ENCODE measurements around the gene GTF2F1.
"Not testable (repeated sequence)": the region's sequence is repeated elsewhere in the genome, so short reads cannot be mapped to it uniquely, and the experiment has no call there.

GTF2F1 gene

GRCh38 chr19:6384381-6384780 lies 8.6 kb downstream of the GTF2F1 start:
- DNase-seq = no peak

DNA sequence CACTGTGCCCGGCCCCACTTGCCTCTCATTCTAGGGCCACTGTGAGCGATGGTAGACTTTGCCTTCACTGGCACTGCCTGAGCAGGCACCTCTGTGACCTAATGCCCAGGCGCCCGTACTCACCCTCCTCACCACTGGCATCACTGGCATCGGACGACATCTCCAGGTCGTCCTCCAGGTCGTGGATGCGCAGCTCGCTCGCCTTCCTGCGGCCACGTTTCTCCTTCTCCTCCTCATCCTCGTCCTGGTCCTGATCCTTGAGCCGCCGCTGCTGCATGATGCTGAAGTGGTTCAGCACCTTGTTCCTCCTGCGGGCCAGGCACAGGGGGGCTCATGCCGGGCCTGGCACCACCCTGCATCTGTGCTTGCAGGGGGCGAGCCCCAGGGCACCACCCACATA lies 9.8 kb downstream of the GTF2F1 start:
- no peak for DNase-seq

- DNase-seq = no peak
Observed at GRCh38 chr19:6381030-6381750, 11.8 kb downstream of the GTF2F1 start.

GRCh38 chr19:6379744-6380143 lies 13.2 kb downstream of the GTF2F1 start:
- DNase-seq = no peak

GRCh38 chr19:6378486-6378885 lies 14.5 kb downstream of the GTF2F1 start:
- no peak for DNase-seq

GRCh38 chr19:6378041-6378440 lies 14.9 kb downstream of the GTF2F1 start:
- peak; percentile 81 for DNase-seq

- no peak for DNase-seq
Observed at GRCh38 chr19:6376512-6377190, 16.3 kb downstream of the GTF2F1 start.

- no peak for DNase-seq
Observed at GRCh38 chr19:6375411-6376010, 17.5 kb downstream of the GTF2F1 start, which contains the start of gene PSPN. Gene PSPN, minus strand, starts transcription at chr19:6375933. Its CDS starts 84 bp downstream, at chr19:6375849.

DNA sequence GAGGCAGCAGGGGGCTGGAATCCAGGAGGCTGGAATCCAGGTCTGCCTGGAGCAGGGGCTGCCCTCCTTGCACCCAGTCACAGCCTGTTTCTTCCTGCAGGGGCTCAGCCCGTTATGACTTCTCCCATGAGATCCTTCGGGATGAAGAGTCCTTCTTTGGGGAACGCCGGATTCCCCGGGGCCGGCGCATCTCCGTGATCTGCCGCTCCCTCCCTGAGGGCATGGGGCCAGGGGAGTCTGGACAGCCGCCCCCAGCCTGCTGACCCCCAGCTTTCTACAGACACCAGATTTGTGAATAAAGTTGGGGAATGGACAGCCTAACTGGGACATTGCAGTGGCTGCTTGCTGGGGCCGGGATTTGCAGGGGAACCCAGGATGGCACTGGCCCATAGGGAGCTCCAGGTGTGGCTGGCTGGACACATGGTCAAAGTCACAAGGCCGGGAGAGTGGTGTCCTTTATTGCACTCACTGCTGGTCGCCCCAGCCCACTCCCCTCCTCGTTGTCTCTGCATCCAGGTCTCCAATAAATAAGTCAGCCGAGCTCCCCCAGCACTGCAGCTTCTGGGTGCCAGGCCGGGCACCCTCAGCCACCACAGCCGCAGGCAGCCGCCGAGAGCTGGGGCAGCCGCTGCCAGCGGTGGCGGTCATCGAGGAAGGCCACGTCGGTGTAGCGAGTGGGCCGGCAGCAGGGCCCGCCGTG lies 18.1 kb downstream of the GTF2F1 start:
- DNase-seq = no peak

DNA sequence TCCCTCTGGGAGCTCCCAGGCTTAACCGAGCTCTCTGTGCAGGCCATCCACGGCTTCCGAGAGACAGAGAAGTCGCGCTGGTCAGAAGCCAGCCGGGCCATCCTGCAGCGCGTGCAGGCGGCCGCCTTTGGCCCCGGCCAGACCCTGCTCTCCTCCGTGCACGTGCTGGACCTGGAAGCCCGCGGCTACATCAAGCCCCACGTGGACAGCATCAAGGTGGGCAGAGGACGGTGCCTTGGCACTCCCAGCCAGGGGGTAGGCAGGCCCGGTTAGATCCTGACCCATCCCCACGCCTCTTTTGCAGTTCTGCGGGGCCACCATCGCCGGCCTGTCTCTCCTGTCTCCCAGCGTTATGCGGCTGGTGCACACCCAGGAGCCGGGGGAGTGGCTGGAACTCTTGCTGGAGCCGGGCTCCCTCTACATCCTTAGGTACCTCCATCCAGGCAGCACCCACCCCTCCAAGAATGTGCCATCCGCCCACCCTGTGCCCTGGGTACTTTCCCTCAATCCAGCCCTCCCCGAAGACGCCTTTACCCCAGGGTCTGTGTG lies 18.7 kb downstream of the GTF2F1 start:
- no peak for DNase-seq

GRCh38 chr19:6373813-6374108 lies 19.2 kb downstream of the GTF2F1 start:
- no peak for DNase-seq

DNA sequence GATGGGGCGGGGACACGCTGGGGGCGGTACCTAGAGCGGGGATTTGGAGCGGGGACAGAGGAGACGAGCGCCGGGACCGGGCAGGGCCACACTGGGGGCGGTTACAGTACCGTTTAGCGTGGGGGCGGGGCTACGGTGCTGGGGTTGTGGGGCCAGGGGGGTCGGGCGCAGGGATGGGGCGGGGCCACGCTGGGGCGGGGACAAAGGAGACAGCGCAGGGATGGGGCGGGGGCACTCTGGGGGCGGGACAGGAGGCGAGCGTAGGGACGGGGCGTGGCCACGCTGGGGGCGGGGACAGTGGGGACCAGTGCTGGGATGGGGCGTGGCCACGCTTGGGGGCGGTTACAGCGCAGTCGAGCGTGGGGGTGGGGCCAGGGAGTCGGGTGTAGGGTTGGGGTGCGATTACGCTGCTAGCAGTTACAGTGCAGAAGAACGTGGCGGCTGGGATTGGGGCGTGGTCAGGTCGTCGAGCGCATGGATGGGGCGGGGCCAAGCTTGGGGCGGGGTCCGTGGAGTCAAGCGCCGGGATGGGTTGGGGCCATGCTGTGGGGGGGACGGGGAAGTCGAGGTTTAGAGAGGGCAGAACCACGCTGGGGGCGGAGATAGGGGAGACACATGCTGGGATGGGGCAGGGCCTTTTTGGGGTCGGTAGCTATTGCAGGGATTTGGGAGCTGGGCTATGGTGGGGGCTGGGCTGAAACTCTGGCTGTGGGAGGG lies 19.7 kb downstream of the GTF2F1 start:
- DNase-seq = peak; percentile 98

- peak; percentile 100 for DNase-seq
Observed at GRCh38 chr19:6372594-6373095, 20.3 kb downstream of the GTF2F1 start, which contains the start of gene ALKBH7. Gene ALKBH7, plus strand, starts transcription at chr19:6372794. Its CDS starts 27 bp downstream, at chr19:6372821.

DNA sequence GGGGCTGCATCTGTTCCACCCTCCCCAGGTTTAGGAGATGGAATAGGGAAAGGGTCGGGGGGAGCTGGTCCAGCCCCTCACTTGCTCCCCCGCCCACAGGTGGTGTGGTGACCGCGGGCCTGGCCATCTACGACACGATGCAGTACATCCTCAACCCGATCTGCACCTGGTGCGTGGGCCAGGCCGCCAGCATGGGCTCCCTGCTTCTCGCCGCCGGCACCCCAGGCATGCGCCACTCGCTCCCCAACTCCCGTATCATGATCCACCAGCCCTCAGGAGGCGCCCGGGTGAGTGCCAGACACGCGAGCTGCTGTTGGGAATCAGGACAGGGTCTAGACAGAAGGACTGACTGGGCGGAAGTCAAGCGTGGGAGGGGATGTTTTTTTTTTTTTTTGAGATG lies 28.6 kb downstream of the GTF2F1 start:
- no peak for DNase-seq

DNA sequence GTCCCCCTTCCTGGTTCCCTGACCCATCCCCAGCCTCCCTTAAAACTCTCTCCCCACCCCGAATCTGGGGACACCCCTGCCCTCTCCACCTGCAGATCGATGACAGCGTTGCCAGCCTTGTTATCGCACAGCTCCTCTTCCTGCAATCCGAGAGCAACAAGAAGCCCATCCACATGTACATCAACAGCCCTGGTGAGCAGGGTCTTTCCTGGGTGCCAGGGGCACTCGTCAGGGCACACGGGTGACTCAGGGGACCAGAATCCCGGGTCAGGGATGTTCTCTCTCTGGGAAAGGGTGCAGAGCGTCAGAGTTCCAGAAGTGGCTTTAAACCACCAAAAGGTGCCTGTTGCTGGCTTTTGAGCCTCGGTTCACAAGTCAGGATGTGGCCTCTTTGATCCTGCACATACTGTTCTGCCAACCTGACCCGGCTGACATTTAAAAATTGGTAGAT lies 30.6 kb downstream of the GTF2F1 start:
- DNase-seq = no peak

GRCh38 chr19:6362027-6362350 lies 31.0 kb downstream of the GTF2F1 start:
- no peak for DNase-seq

- not testable (repeated sequence) for DNase-seq
Observed at GRCh38 chr19:6360857-6361216, 32.1 kb downstream of the GTF2F1 start.

- not testable (repeated sequence) for DNase-seq
Observed at GRCh38 chr19:6360445-6360844, 32.5 kb downstream of the GTF2F1 start.

GRCh38 chr19:6359568-6360341 lies 33.2 kb downstream of the GTF2F1 start:
- no peak for DNase-seq

GRCh38 chr19:6358003-6358402 lies 35.0 kb downstream of the GTF2F1 start:
- DNase-seq = no peak

DNA sequence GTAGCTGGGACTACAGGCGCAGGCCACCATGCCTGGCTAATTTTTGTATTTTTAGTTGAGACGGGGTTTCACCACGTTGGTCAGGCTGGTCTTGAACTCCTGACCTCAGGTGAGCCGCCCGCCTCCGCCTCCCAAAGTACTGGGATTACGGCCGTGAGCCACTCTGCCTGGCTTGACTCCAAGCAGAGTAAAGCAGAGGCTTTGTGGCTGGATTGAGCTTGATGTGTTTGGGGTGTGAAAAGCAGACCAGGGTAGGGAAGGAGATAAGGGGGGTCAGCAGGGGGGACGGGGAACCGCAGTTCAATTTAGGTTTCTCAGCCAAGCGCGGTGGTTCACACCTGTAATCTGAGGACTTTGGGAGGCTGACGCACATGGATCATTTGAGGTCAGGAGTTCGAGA lies 35.8 kb downstream of the GTF2F1 start:
- DNase-seq = no peak
